Measurements from ENCODE around the gene ULK4.

ULK4 gene

GRCh38 chr3:41265011-41265545, 696.8 kb downstream of the ULK4 start:
- no peak for DNase-seq (ENCODE audit: low read depth)
- no peak for TF ChIP-seq CTCF (IDR thresholded peaks at IDR 0.05; ENCODE audit: control insufficient read depth, insufficient read depth, low read depth, low read length, missing control alignments)

GRCh38 chr3:41260063-41260450, 701.8 kb downstream of the ULK4 start:
- DNase-seq (ENCODE audit: low read depth): no peak
- H3K4me3 ChIP-seq (ENCODE audit: control insufficient read depth, low read depth, low read length): no peak overlapping the region
- no peak for TF ChIP-seq CTCF (IDR thresholded peaks at IDR 0.05; ENCODE audit: control insufficient read depth, insufficient read depth, low read depth, low read length, missing control alignments)

More at GRCh38 chr3:41265011-41265545, 696.8 kb downstream of the ULK4 start:
- no peak overlapping the region for H3K4me3 ChIP-seq (ENCODE audit: control insufficient read depth, low read depth, low read length)

- H3K4me3 ChIP-seq (ENCODE audit: control insufficient read depth, low read depth, low read length): no peak overlapping the region
- no peak for TF ChIP-seq CTCF (IDR thresholded peaks at IDR 0.05; ENCODE audit: control insufficient read depth, insufficient read depth, low read depth, low read length, missing control alignments)
- no peak for DNase-seq (ENCODE audit: low read depth)
These were observed 702.3 kb downstream of the ULK4 start for GRCh38 chr3:41259449-41260062.

GRCh38 chr3:41258239-41258800, 703.6 kb downstream of the ULK4 start:
- no peak for DNase-seq (ENCODE audit: low read depth)
- H3K4me3 ChIP-seq (ENCODE audit: control insufficient read depth, low read depth, low read length): no peak overlapping the region
- no peak for TF ChIP-seq CTCF (IDR thresholded peaks at IDR 0.05; ENCODE audit: control insufficient read depth, insufficient read depth, low read depth, low read length, missing control alignments)

- no peak overlapping the region for H3K4me3 ChIP-seq (ENCODE audit: control insufficient read depth, low read depth, low read length)
- DNase-seq (ENCODE audit: low read depth): no peak
- no peak for TF ChIP-seq CTCF (IDR thresholded peaks at IDR 0.05; ENCODE audit: control insufficient read depth, insufficient read depth, low read depth, low read length, missing control alignments)
These were observed 710.3 kb downstream of the ULK4 start for GRCh38 chr3:41251593-41251992.

GRCh38 chr3:41250825-41251224, 711.1 kb downstream of the ULK4 start:
- no peak for TF ChIP-seq CTCF (IDR thresholded peaks at IDR 0.05; ENCODE audit: control insufficient read depth, insufficient read depth, low read depth, low read length, missing control alignments)
- no peak for DNase-seq (ENCODE audit: low read depth)
- H3K4me3 ChIP-seq (ENCODE audit: control insufficient read depth, low read depth, low read length): no peak overlapping the region
